Measurements from ENCODE around the gene UBXN4.

UBXN4 gene

GRCh38 chr2:135825550-135826176 is 84.0 kb downstream of the UBXN4 start:
- Histone ChIP-seq H3K9ac (ENCODE audit: low read depth, low read length) (no peak overlapping the region), H3K4me3 (ENCODE audit: low read depth, low read length) (no peak overlapping the region), H3K27ac (ENCODE audit: low read depth, low read length) (no peak overlapping the region), H3K9me3 (ENCODE audit: control insufficient read depth, insufficient read depth, low read length) (no peaks in the 10 kb centered on the region), H3K27me3 (ENCODE audit: control insufficient read depth, insufficient read depth, low read length) (no peaks in the 10 kb centered on the region), H3K4me1 (ENCODE audit: control insufficient read depth, insufficient read depth, low read length) (no peaks in the 10 kb centered on the region), H3K36me3 (ENCODE audit: control insufficient read depth, insufficient read depth, low read length) (no peaks in the 10 kb centered on the region)

GRCh38 chr2:135826544-135826943 is 84.9 kb downstream of the UBXN4 start:
- Histone ChIP-seq H3K9ac (ENCODE audit: low read depth, low read length) (no peak overlapping the region), H3K36me3 (ENCODE audit: control insufficient read depth, insufficient read depth, low read length) (no peaks in the 10 kb centered on the region), H3K4me3 (ENCODE audit: low read depth, low read length) (no peak overlapping the region), H3K9me3 (ENCODE audit: control insufficient read depth, insufficient read depth, low read length) (no peaks in the 10 kb centered on the region), H3K27ac (ENCODE audit: low read depth, low read length) (no peak overlapping the region), H3K27me3 (ENCODE audit: control insufficient read depth, insufficient read depth, low read length) (no peaks in the 10 kb centered on the region), H3K4me1 (ENCODE audit: control insufficient read depth, insufficient read depth, low read length) (no peaks in the 10 kb centered on the region)

- Histone ChIP-seq H3K36me3 (ENCODE audit: control insufficient read depth, insufficient read depth, low read length) (no peaks in the 10 kb centered on the region), H3K9me3 (ENCODE audit: control insufficient read depth, insufficient read depth, low read length) (no peaks in the 10 kb centered on the region)
These were observed 87.9 kb downstream of the UBXN4 start for GRCh38 chr2:135829378-135830135.

GRCh38 chr2:135831180-135831812 is 89.6 kb downstream of the UBXN4 start:
- Histone ChIP-seq H3K36me3 (ENCODE audit: control insufficient read depth, insufficient read depth, low read length) (no peaks in the 10 kb centered on the region), H3K27me3 (ENCODE audit: control insufficient read depth, insufficient read depth, low read length) (no peaks in the 10 kb centered on the region), H3K4me1 (ENCODE audit: control insufficient read depth, insufficient read depth, low read length) (no peaks in the 10 kb centered on the region), H3K27ac (ENCODE audit: low read depth, low read length) (no peak overlapping the region), H3K4me3 (ENCODE audit: low read depth, low read length) (no peak overlapping the region), H3K9ac (ENCODE audit: low read depth, low read length) (no peak overlapping the region), H3K9me3 (ENCODE audit: control insufficient read depth, insufficient read depth, low read length) (no peaks in the 10 kb centered on the region)

More at GRCh38 chr2:135829378-135830135, 87.9 kb downstream of the UBXN4 start:
- H3K27ac ChIP-seq (ENCODE audit: low read depth, low read length) = no peak overlapping the region
- no peaks in the 10 kb centered on the region for H3K4me1 ChIP-seq (ENCODE audit: control insufficient read depth, insufficient read depth, low read length)
- H3K27me3 ChIP-seq (ENCODE audit: control insufficient read depth, insufficient read depth, low read length) = no peaks in the 10 kb centered on the region
- no peak overlapping the region for H3K9ac ChIP-seq (ENCODE audit: low read depth, low read length)
- no peak overlapping the region for H3K4me3 ChIP-seq (ENCODE audit: low read depth, low read length)

GRCh38 chr2:135832891-135833290 is 91.2 kb downstream of the UBXN4 start:
- H3K9me3 ChIP-seq (ENCODE audit: control insufficient read depth, insufficient read depth, low read length) = no peaks in the 10 kb centered on the region
- no peak overlapping the region for H3K27ac ChIP-seq (ENCODE audit: low read depth, low read length)
- H3K9ac ChIP-seq (ENCODE audit: low read depth, low read length) = no peak overlapping the region
- H3K4me3 ChIP-seq (ENCODE audit: low read depth, low read length) = no peak overlapping the region
- no peaks in the 10 kb centered on the region for H3K27me3 ChIP-seq (ENCODE audit: control insufficient read depth, insufficient read depth, low read length)
- no peaks in the 10 kb centered on the region for H3K4me1 ChIP-seq (ENCODE audit: control insufficient read depth, insufficient read depth, low read length)
- no peaks in the 10 kb centered on the region for H3K36me3 ChIP-seq (ENCODE audit: control insufficient read depth, insufficient read depth, low read length)

Data from HUES48 (cell line).